C4-2B (cell line): Measurements from ENCODE around the gene LEMD2.

Experiments used
- CTCF ChIP-seq: fragments of 450-650 bp; conservative IDR thresholded peaks from 2 replicates; pipeline ENCODE4 v1.5.1; 2017; ENCODE audit warnings: mild to moderate bottlenecking
- ZFX ChIP-seq: fragments of 450-650 bp; IDR thresholded peaks from 2 replicates; pipeline ENCODE4 v1.6.1; 2017

- TF ChIP-seq CTCF: no peak
- TF ChIP-seq ZFX: no peak
These were observed 19.8 kb upstream of the LEMD2 start for GRCh38 chr6:33808641-33809180.
